Psoas muscle (tissue), 8 donors: ENCODE measurements around the gene XKRX. TPM values are rescaled to one million over a fixed set of nuclear protein-coding genes. Genes with fewer than 3 reads are reported as not detected.

Source experiments
- ATAC-seq, 4 donors: fragments of 200-7000 bp; cut with Tn5 transposase; one replicate each; pipeline ENCODE4 v1.9.1; 2020; ENCODE audit warnings: moderate library complexity in 3 of 4, mild to moderate bottlenecking in 2 of 4
- DNase-seq, 2 donors: peaks; one replicate each; pipeline ENCODE4 v3.0.0-alpha.2; 2020
- H3K27ac ChIP-seq: fragments of 200-600 bp; one replicate; pipeline ENCODE4 v1.8.0; 2022
- H3K27me3 ChIP-seq, 3 donors: fragments of 200-600 bp in 1 of 3; one replicate each; pipeline versions ENCODE4 v1.6.1 to v1.8.0; 2013 to 2022; ENCODE audit warnings: low read length in 2 of 3, mild to moderate bottlenecking in 2 of 3, moderate library complexity in 1 of 3; ENCODE audit not compliant: insufficient read depth in 3 of 3
- H3K36me3 ChIP-seq, 2 donors: fragments of 200-600 bp in 1 of 2; one replicate each; pipeline versions ENCODE4 v1.6.1 to v1.8.0; 2013 to 2022; ENCODE audit warnings: low read depth in 1 of 2, mild to moderate bottlenecking in 1 of 2, moderate library complexity in 1 of 2; ENCODE audit not compliant: insufficient read depth in 1 of 2
- H3K4me1 ChIP-seq: fragments of 200-600 bp; one replicate; pipeline ENCODE4 v1.8.0; 2022
- H3K4me3 ChIP-seq: fragments of 200-600 bp; one replicate; pipeline ENCODE4 v1.8.0; 2022; ENCODE audit warnings: mild to moderate bottlenecking
- H3K9me3 ChIP-seq: fragments of 200-600 bp; one replicate; pipeline ENCODE4 v1.8.0; 2022
- CTCF ChIP-seq: fragments of 200-600 bp; IDR thresholded peaks from one replicate; pipeline ENCODE4 v1.8.0; 2022; ENCODE audit warnings: antibody characterized with exemption
- WGBS, 3 donors: extraction: QIAGEN DNeasy Blood & Tissue Kit; methylation state at CpG; one replicate each; pipeline versions ENCODE4 v1.1.6 to v1.1.7; 2013; 5-methylcytosine and 5-hydroxymethylcytosine counted together
- intact Hi-C, 2 donors: fragments of 100-400 bp; cut with DNase I; formaldehyde crosslinking; loops; one replicate each; pipeline versions ENCODE4 v1.11.0 to v1.14.2; 2022
- polyA plus RNA-seq, 3 donors: library from polyadenylated mRNA; stranded (reverse); fragments of 200-250 nt; gene quantifications; one replicate each; pipeline ENCODE4 v1.2.3, GENCODE V29; 2013
- total RNA-seq, 4 donors: library from RNA; stranded (reverse); fragmentation: NEBNext Ultra II Directional in 2 of 4; extraction: Animal tissue kit (Norgen Biotek cat#: 25700) in 2 of 4; gene quantifications; one replicate each; pipeline versions ENCODE4 v1.2.1 to v1.2.4, GENCODE V29; 2021 to 2023
- donor health status: healthy with polysubstance abuse.
- donor health status: DM: no; HTN: no; CAD: no; lungs with moderate emphysema.
- donor health status: Bipolar disorder and iron deficiency.
- donor health status: healthy.
- donor health status: DM: yes; HTN: yes; CAD: no.
- donor health status: DM: no; HTN: no; CAD: no.
- donor health status: DM: no; HTN: no; CAD: no.
- donor health status: DM: yes; HTN: yes; CAD: no.

XKRX gene
- total and polyA plus RNA-seq, 7 donors, result 0.05 to 0.28 (median 0.09) TPM; not detected in 2

- Histone ChIP-seq H3K27ac (no peak overlapping the region), H3K4me3 (no peak overlapping the region), H3K4me1 (no peaks in the 10 kb centered on the region), H3K9me3 (no peaks in the 10 kb centered on the region), H3K27me3 (peaks cover 0 to 13% (median 0%) of the 10 kb centered on the region in 3 donors), H3K36me3 (no peaks in the 10 kb centered on the region)
- ATAC-seq, result no peak
- DNase-seq, result no peak
- no peak for TF ChIP-seq CTCF
- 29 to 78% (median 61%) methylated on average over 2 of the region's 2 CpGs for WGBS, 3 donors
- intact Hi-C loops, result no loop called here
Observed at GRCh38 chrX:100880368-100880767, 48.3 kb downstream of the XKRX start.

GRCh38 chrX:100874325-100874724 is 54.4 kb downstream of the XKRX start, which contains the start of gene NOX1:
Gene NOX1 (minus strand): TSS chrX:100874359. CDS start chrX:100874139, 220 bp downstream.
- no peak within 1 kb of the TSS for H3K27ac ChIP-seq
- no peak for TF ChIP-seq CTCF
- H3K9me3 ChIP-seq, result no peaks in the 10 kb centered on the region
- 50 to 62% (median 54%) methylated on average over 2 of the region's 2 CpGs for WGBS, 3 donors
- no peaks in the 10 kb centered on the region for H3K36me3 ChIP-seq
- H3K4me3 ChIP-seq, result no peak within 1 kb of the TSS
- ATAC-seq (no peak), DNase-seq (no peak)
- H3K4me1 ChIP-seq, result no peaks in the 10 kb centered on the region
- intact Hi-C loops, result no loop called here
- H3K27me3 ChIP-seq, result peaks cover 0 to 13% (median 0%) of the 10 kb centered on the region in 3 donors

- no peak for TF ChIP-seq CTCF
- WGBS, 3 donors, result 59 to 85% (median 73%) methylated on average over 9 of the region's 9 CpGs
- ATAC-seq (no peak), DNase-seq (no peak)
- Histone ChIP-seq H3K9me3 (no peaks in the 10 kb centered on the region), H3K4me3 (no peak overlapping the region), H3K27ac (no peak overlapping the region), H3K4me1 (no peaks in the 10 kb centered on the region), H3K27me3 (peaks cover 0 to 8% (median 0%) of the 10 kb centered on the region in 3 donors), H3K36me3 (no peaks in the 10 kb centered on the region)
- intact Hi-C loops, result no loop called here
Observed at GRCh38 chrX:100871594-100872560, 56.8 kb downstream of the XKRX start.

- 50 to 61% (median 58%) methylated on average over 5 of the region's 5 CpGs for WGBS, 3 donors
- H3K27me3 ChIP-seq, result peaks cover 0 to 8% (median 0%) of the 10 kb centered on the region in 3 donors
- no peak for ATAC-seq
- H3K4me3 ChIP-seq, result no peak overlapping the region
- H3K9me3 ChIP-seq, result no peaks in the 10 kb centered on the region
- intact Hi-C loops, result no loop called here
- TF ChIP-seq CTCF, result no peak
- H3K27ac ChIP-seq, result no peak overlapping the region
- no peaks in the 10 kb centered on the region for H3K4me1 ChIP-seq
- H3K36me3 ChIP-seq, result no peaks in the 10 kb centered on the region
- no peak for DNase-seq
Observed at GRCh38 chrX:100870527-100870926, 58.2 kb downstream of the XKRX start.
